Lower leg skin (tissue), 4 donors: Measurements from ENCODE around the gene ORAI3. TPM values are rescaled to one million over a fixed set of nuclear protein-coding genes. Genes with fewer than 3 reads are reported as not detected.

ENCODE experiments used
- DNase-seq, 2 donors: peaks; one replicate each; pipeline ENCODE4 v3.0.0-alpha.2; 2019; ENCODE audit warnings: low spot score in 2 of 2
- H3K4me3 ChIP-seq: fragments of 200-600 bp; sonication (generic); 2 replicates; pipeline ENCODE4 v1.5.1; 2017; ENCODE audit warnings: mild to moderate bottlenecking, low read depth; ENCODE audit not compliant: poor library complexity, severe bottlenecking
- POLR2A ChIP-seq, 2 donors: fragments of 450-650 bp; IDR thresholded peaks; one replicate each; pipeline ENCODE4 v1.6.1; 2016 to 2017; ENCODE audit warnings: antibody characterized with exemption in 2 of 2, mild to moderate bottlenecking in 1 of 2, moderate library complexity in 1 of 2
- WGBS, 2 donors: methylation state at CpG; one replicate each; pipeline ENCODE4 v1.1.5; 2018; 5-methylcytosine and 5-hydroxymethylcytosine counted together
- intact Hi-C: fragments of 100-400 bp; cut with DNase I; formaldehyde crosslinking; loops from one replicate; pipeline ENCODE4 v1.15.0; 2023; ENCODE audit warnings: low total_unique reads
- total RNA-seq, 4 donors: library from RNA; depleted of rRNA; stranded (reverse); fragments of >200 nt; gene quantifications; one replicate each; pipeline ENCODE4 v1.1.0, GENCODE V29; 2016
- TF ChIP-seq, protein P1 (sequence below), 3 donors: fragments of 450-650 bp; IDR thresholded peaks; one replicate each; pipeline ENCODE4 v1.5.1; 2016; ENCODE audit warnings: antibody characterized with exemption in 3 of 3, mild to moderate bottlenecking in 3 of 3, moderate library complexity in 2 of 3

The ORAI3 gene
- total RNA-seq = 10 to 100 TPM; 22.9 to 37.7 (median 34.6) TPM

DNA sequence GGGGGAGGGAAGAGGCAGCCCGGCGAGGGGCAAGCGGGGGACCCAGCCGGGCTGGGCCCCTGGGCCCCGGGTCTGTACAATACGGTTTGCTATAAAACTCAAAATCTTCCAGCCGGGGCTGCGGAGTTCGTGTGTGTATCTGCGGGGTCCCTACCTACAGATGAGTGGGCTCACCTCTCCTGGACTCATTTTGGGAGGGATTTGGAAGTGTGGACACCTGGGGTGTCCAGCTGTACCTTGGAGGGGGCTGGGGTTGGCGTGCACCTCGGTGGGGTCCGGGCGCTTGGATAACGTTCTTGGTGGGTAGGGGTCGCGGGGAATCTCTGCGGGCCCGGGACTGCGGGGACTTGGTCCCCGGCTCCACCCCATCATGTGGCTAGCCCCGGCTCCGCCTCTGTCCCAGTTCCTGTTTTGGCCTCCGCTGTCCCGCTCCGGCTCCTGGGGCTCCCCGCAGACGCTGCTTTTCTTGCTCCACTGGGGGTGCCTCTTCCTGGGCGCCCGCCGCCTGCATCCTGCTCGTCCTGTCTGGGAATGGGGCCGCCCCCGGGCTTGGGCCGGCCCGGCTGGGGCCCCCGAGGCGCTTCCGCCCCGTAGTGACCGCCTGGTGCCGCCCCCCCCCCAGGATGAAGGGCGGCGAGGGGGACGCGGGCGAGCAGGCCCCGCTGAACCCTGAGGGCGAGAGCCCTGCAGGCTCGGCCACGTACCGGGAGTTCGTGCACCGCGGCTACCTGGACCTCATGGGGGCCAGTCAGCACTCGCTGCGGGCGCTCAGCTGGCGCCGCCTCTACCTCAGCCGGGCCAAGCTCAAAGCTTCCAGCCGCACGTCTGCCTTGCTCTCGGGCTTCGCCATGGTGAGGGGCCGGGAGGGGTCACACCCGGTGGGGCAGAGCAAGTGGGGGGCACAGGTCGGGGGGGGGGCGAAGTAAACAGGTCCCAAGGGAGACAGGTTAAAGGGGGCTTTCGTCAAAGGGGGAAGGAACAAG is at the start of gene ORAI3:
Gene ORAI3, plus strand, starts transcription at position 402 of the 983 bp plus-strand sequence. Its CDS starts 222 bp downstream, at position 624.
- 1 to 2% methylated on average over 29 to 48 of the region's 70 CpGs for WGBS, 2 donors
- H3K4me3 ChIP-seq = peak within 1 kb of the TSS; percentile 92
- intact Hi-C loops = no loop called here
- TF ChIP-seq POLR2A (IDR thresholded peaks at IDR 0.05) = no peak
- TF ChIP-seq, protein P1, sequence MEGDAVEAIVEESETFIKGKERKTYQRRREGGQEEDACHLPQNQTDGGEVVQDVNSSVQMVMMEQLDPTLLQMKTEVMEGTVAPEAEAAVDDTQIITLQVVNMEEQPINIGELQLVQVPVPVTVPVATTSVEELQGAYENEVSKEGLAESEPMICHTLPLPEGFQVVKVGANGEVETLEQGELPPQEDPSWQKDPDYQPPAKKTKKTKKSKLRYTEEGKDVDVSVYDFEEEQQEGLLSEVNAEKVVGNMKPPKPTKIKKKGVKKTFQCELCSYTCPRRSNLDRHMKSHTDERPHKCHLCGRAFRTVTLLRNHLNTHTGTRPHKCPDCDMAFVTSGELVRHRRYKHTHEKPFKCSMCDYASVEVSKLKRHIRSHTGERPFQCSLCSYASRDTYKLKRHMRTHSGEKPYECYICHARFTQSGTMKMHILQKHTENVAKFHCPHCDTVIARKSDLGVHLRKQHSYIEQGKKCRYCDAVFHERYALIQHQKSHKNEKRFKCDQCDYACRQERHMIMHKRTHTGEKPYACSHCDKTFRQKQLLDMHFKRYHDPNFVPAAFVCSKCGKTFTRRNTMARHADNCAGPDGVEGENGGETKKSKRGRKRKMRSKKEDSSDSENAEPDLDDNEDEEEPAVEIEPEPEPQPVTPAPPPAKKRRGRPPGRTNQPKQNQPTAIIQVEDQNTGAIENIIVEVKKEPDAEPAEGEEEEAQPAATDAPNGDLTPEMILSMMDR (IDR thresholded peaks at IDR 0.05) = no peak
- peak; percentile 75 to 96 for DNase-seq

DNA sequence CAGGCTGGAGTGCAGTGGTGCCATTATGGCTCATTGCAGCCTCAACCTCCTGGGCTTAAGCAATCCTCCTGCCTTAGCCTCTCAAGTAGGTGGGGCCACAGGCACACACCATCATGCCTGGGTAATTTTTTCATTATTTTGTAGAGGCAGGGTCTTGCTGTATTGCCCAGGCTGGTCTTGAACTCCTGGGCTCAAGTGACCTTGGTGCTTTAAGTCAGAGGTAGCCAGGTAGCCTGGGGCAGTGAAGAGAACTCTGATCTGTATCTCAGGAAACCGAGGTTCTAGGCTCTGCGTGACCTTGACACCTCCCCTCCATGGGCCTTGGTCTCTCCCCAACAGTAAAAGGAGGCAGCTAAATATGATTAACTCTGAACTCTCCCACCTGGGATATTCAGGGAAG is 49.1 kb upstream of the ORAI3 start:
- intact Hi-C loops = no loop called here
- 66 to 68% methylated on average over 2 of the region's 2 CpGs for WGBS, 2 donors
- no peak for DNase-seq
- no peak for TF ChIP-seq POLR2A (IDR thresholded peaks at IDR 0.05)
- TF ChIP-seq, protein P1 (IDR thresholded peaks at IDR 0.05) = no peak
- no peak overlapping the region for H3K4me3 ChIP-seq

DNA sequence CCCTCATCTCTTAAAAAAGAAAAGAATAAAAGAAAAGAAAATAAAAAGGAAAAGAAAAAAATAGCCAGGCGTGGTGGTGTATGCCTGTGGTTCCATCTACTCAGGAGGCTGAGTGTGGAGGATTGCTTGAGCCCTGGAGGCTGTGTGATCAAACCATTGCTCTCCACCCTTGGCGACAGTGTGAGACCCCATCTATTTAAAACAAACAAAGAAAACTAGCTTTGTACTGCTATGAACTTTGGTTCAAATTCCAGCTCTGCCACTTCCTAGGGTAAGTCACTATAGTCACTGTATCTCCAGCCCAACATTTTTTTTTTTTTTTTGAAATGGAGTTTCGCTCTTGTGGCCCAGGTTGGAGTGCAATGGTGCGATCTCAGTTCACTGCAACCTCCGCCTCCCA is 48.3 kb upstream of the ORAI3 start:
- intact Hi-C loops = no loop called here
- H3K4me3 ChIP-seq = no peak overlapping the region
- TF ChIP-seq, protein P1 (IDR thresholded peaks at IDR 0.05) = no peak
- TF ChIP-seq POLR2A (IDR thresholded peaks at IDR 0.05) = no peak
- WGBS, 2 donors = 96 to 99% methylated on average over 5 of the region's 5 CpGs
- DNase-seq = no peak

DNA sequence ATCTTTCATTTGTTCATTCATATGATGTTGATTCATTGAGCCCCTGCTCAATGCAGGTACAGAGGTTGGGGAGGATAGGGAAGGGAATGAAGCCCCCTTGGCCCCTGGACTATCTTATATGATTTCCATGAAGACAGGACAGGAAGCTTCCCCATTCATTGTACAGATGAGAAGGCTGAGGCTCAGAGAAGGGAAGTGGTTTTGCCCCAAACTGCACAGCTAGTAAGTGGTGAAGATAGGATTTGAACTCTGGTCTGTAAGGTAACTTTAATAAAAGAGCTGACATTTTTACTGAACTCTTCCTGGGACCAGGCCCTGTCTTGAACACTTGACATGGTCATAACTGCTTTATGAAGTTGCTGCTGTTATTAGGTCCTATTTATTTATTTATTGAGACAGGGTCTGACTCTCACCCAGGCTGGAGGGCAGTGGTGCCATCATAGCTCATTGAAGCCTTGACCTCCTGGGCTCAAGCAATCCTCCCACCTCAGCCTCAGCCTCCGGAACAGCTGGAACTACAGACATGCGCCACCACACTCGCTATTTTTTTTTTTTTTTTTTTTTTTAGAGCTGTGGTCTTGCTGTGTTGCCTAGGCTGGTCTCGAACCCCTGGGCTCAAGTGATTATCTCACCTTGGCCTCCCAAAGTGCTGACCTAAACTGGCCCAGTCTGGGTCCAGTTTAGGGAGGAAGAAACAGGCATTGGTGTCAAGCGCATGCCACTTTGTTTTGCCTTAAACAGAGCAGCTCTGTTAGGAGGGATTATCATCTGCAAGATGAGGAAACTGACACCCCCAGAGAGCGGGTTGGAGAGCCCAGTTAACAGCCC is 47.5 kb upstream of the ORAI3 start:
- H3K4me3 ChIP-seq = no peak overlapping the region
- intact Hi-C loops = no loop called here
- WGBS, 2 donors = 38 to 46% methylated on average over 6 of the region's 6 CpGs
- no peak for DNase-seq
- TF ChIP-seq, protein P1 (IDR thresholded peaks at IDR 0.05) = no peak
- TF ChIP-seq POLR2A (IDR thresholded peaks at IDR 0.05) = no peak

DNA sequence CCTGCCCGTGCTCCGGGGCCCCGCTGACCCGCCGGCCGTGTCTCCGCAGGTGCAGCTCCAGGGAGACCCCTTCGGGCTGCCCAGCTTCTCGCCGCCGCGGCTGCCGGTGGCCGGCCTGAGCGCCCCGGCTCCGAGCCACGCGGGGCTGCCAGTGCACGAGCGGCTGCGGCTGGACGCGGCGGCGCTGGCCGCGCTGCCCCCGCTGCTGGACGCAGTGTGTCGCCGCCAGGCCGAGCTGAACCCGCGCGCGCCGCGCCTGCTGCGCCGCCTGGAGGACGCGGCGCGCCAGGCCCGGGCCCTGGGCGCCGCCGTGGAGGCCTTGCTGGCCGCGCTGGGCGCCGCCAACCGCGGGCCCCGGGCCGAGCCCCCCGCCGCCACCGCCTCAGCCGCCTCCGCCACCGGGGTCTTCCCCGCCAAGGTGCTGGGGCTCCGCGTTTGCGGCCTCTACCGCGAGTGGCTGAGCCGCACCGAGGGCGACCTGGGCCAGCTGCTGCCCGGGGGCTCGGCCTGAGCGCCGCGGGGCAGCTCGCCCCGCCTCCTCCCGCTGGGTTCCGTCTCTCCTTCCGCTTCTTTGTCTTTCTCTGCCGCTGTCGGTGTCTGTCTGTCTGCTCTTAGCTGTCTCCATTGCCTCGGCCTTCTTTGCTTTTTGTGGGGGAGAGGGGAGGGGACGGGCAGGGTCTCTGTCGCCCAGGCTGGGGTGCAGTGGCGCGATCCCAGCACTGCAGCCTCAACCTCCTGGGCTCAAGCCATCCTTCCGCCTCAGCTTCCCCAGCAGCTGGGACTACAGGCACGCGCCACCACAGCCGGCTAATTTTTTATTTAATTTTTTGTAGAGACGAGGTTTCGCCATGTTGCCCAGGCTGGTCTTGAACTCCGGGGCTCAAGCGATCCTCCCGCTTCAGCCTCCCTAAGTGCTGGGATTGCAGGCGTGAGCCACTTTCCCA is 46.6 kb upstream of the ORAI3 start:
- peak overlapping the region; percentile 39 for H3K4me3 ChIP-seq
- no peak for DNase-seq
- TF ChIP-seq, protein P1 (IDR thresholded peaks at IDR 0.05) = no peak
- TF ChIP-seq POLR2A (IDR thresholded peaks at IDR 0.05) = no peak
- intact Hi-C loops = no loop called here
- WGBS, 2 donors = 26 to 30% methylated on average over 32 to 34 of the region's 99 CpGs
